Measurements from ENCODE around the gene GPX5.

Gene GPX5

GRCh38 chr6:28534875-28535274 lies 9.2 kb downstream of the GPX5 start:
- Histone ChIP-seq H3K4me3 (replicated peaks; ENCODE audit: insufficient read depth, low read length) (no peak overlapping the region), H3K27ac (replicated peaks) (no peak overlapping the region), H3K27me3 (ENCODE audit: insufficient read depth, poor library complexity, severe bottlenecking) (peaks cover 9% of the 10 kb centered on the region)
- no peak for DNase-seq (ENCODE audit: low read depth in 1 of 2, low spot score in 1 of 2)
- TF ChIP-seq SPI1 (IDR thresholded peaks at IDR 0.05; ENCODE audit: borderline replicate concordance, low read depth), result no peak
- no peak for TF ChIP-seq CTCF (IDR thresholded peaks at IDR 0.05; ENCODE audit: insufficient read depth, low read length)
- TF ChIP-seq REST (IDR thresholded peaks at IDR 0.05; ENCODE audit: insufficient replicate concordance, low read depth), result no peak
- no peak for TF ChIP-seq POLR2AphosphoS5 (IDR thresholded peaks at IDR 0.05; ENCODE audit: low read depth)
- no peak for TF ChIP-seq GABPA (IDR thresholded peaks at IDR 0.05; ENCODE audit: low read depth)

- Histone ChIP-seq H3K4me3 (replicated peaks; ENCODE audit: insufficient read depth, low read length) (no peak overlapping the region; the same call in 1 of the 2 replicates), H3K27ac (replicated peaks) (no peak overlapping the region), H3K27me3 (ENCODE audit: insufficient read depth, poor library complexity, severe bottlenecking) (peaks cover 8% of the 10 kb centered on the region)
- DNase-seq (ENCODE audit: low read depth in 1 of 2, low spot score in 1 of 2), result no peak
- TF ChIP-seq REST (IDR thresholded peaks at IDR 0.05; ENCODE audit: insufficient replicate concordance, low read depth), result no peak
- TF ChIP-seq SPI1 (IDR thresholded peaks at IDR 0.05; ENCODE audit: borderline replicate concordance, low read depth), result no peak
- no peak for TF ChIP-seq POLR2AphosphoS5 (IDR thresholded peaks at IDR 0.05; ENCODE audit: low read depth)
- no peak for TF ChIP-seq CTCF (IDR thresholded peaks at IDR 0.05; ENCODE audit: insufficient read depth, low read length)
- TF ChIP-seq GABPA (IDR thresholded peaks at IDR 0.05; ENCODE audit: low read depth), result no peak
Measured at GRCh38 chr6:28537065-28537464, 11.4 kb downstream of the GPX5 start.

- no peak for TF ChIP-seq SPI1 (IDR thresholded peaks at IDR 0.05; ENCODE audit: borderline replicate concordance, low read depth)
- no peak for TF ChIP-seq REST (IDR thresholded peaks at IDR 0.05; ENCODE audit: insufficient replicate concordance, low read depth)
- TF ChIP-seq CTCF (IDR thresholded peaks at IDR 0.05; ENCODE audit: insufficient read depth, low read length), result no peak
- TF ChIP-seq POLR2AphosphoS5 (IDR thresholded peaks at IDR 0.05; ENCODE audit: low read depth), result no peak
- H3K27ac ChIP-seq (replicated peaks), result no peak overlapping the region
- peaks cover 8% of the 10 kb centered on the region for H3K27me3 ChIP-seq (ENCODE audit: insufficient read depth, poor library complexity, severe bottlenecking)
- DNase-seq (ENCODE audit: low read depth in 1 of 2, low spot score in 1 of 2), result no peak
- no peak overlapping the region; the same call in 1 of the 2 replicates for H3K4me3 ChIP-seq (replicated peaks; ENCODE audit: insufficient read depth, low read length)
Measured at GRCh38 chr6:28537509-28538140, 11.9 kb downstream of the GPX5 start.

Data from HL-60 (cell line).